Measurements from ENCODE around the gene WDR87.
"Not testable (repeated sequence)": the region's sequence is repeated elsewhere in the genome, so short reads cannot be mapped to it uniquely, and the experiment has no call there.

Gene WDR87

GRCh38 chr19:37874784-37875183 is 31.6 kb downstream of the WDR87 start:
- no peak for DNase-seq

GRCh38 chr19:37872383-37872782 is 34.0 kb downstream of the WDR87 start:
- DNase-seq, result no peak

- DNase-seq, result no peak
Observed at GRCh38 chr19:37869766-37870340, 36.5 kb downstream of the WDR87 start.

- DNase-seq, result no peak
Observed at GRCh38 chr19:37867831-37868230, 38.6 kb downstream of the WDR87 start.

GRCh38 chr19:37865930-37866329 is 40.5 kb downstream of the WDR87 start:
- not testable (repeated sequence) for DNase-seq

GRCh38 chr19:37864501-37864900 is 41.9 kb downstream of the WDR87 start:
- DNase-seq, result no peak

GRCh38 chr19:37855098-37855497 is 51.3 kb downstream of the WDR87 start:
- DNase-seq, result no peak

GRCh38 chr19:37845932-37846331 is 60.5 kb downstream of the WDR87 start:
- no peak for DNase-seq
